Activated CD4-positive, alpha-beta T cell treated with anti-CD3 and anti-CD28 coated beads, Interleukin-2, amount 10 ng/mL, durations not matched to agents 24 days and 14 days (primary cell): ENCODE results near the gene POLA1. TPM values are rescaled to one million over a fixed set of nuclear protein-coding genes. Genes with fewer than 3 reads are reported as not detected.

Experiments used
- DNase-seq: peaks from one replicate; pipeline ENCODE4 v3.0.0; 2022
- H3K27ac Mint-ChIP-seq: one replicate; pipeline ENCODE4 v1.8.0; 2022; ENCODE audit warnings: mild to moderate bottlenecking, mixed read lengths
- H3K27me3 Mint-ChIP-seq: one replicate; pipeline ENCODE4 v1.8.0; 2022; ENCODE audit warnings: mixed read lengths
- H3K36me3 Mint-ChIP-seq: one replicate; pipeline ENCODE4 v1.8.0; 2022; ENCODE audit warnings: low read depth, mild to moderate bottlenecking, mixed read lengths
- H3K4me1 Mint-ChIP-seq: one replicate; pipeline ENCODE4 v1.8.0; 2021; ENCODE audit warnings: mixed read lengths
- H3K4me3 Mint-ChIP-seq: one replicate; pipeline ENCODE4 v1.8.0; 2022; ENCODE audit warnings: mild to moderate bottlenecking, moderate library complexity, mixed read lengths
- H3K9me3 Mint-ChIP-seq: one replicate; pipeline ENCODE4 v1.8.0; 2021; ENCODE audit warnings: mixed read lengths
- intact Hi-C: fragments of 100-400 bp; cut with micrococcal nuclease; formaldehyde crosslinking; loops from one replicate; pipeline ENCODE4 v1.15.1; 2023
- total RNA-seq: library from RNA; stranded (reverse); gene quantifications from 2 replicates; pipeline ENCODE4 v1.2.3, GENCODE V29; 2022

Gene POLA1
- total RNA-seq, 1 donor from 2014 or later, result 42.6 TPM

- no peak overlapping the region for H3K27ac Mint-ChIP-seq
- intact Hi-C loops, result no loop called here
Measured at GRCh38 chrX:24662352-24662751, 31.4 kb upstream of the POLA1 start.

DNA sequence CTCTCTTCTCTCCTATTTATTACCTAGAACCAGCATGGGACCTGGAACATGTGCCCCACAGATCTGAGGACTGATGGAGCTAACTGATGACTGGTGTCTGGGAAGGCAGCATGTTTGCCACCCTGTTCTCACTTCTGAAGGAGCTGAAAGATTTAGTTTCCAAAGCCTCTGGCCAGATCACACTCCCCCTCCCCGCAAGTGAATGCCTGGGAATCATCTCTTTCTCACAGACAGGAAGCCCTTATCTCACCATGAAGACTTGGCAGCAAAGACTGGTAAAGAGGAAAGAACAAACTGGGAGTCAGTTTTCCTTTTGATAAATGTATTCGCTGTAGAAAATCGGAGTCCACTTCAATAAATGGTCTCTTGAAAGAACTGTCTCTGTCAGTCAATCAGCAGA lies 25.6 kb upstream of the POLA1 start:
- no peak for DNase-seq
- peaks cover 5% of the 10 kb centered on the region for H3K27me3 Mint-ChIP-seq
- intact Hi-C loops, result no loop called here
- no peaks in the 10 kb centered on the region for H3K9me3 Mint-ChIP-seq
- H3K4me1 Mint-ChIP-seq, result no peaks in the 10 kb centered on the region
- no peak overlapping the region for H3K27ac Mint-ChIP-seq
- no peaks in the 10 kb centered on the region for H3K36me3 Mint-ChIP-seq
- H3K4me3 Mint-ChIP-seq, result no peak overlapping the region

More at GRCh38 chrX:24662352-24662751, 31.4 kb upstream of the POLA1 start:
- Mint-ChIP-seq H3K27me3 (peaks cover 7% of the 10 kb centered on the region), H3K9me3 (no peaks in the 10 kb centered on the region), H3K4me1 (no peaks in the 10 kb centered on the region), H3K4me3 (no peak overlapping the region), H3K36me3 (no peaks in the 10 kb centered on the region)
- DNase-seq, result no peak

DNA sequence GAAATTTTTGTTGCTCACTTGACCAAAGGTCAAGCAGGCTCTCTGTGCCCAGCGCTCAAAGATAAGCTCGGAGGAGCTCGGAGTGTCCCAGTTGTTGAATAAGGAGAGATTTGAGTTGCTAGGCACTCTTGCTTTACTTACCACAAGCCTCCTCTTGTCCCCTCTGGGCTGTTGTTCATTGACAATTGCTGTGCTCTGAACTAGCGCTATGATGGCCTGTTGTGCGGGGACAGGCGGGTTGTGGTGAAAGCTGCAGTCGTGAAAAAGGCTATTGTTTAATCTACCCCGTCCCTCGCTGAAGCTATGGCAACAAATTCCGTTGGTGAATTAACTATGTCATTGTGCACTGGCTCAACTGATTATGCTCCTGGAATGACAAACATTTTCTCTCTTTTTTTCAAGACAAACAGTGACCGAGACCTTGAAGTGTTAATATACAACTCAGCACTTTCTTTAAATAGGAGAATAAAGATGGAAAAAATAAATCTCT lies 21.0 kb upstream of the POLA1 start:
- no peaks in the 10 kb centered on the region for H3K27me3 Mint-ChIP-seq
- no peaks in the 10 kb centered on the region for H3K36me3 Mint-ChIP-seq
- no peak for DNase-seq
- no peaks in the 10 kb centered on the region for H3K4me1 Mint-ChIP-seq
- H3K4me3 Mint-ChIP-seq, result no peak overlapping the region
- H3K9me3 Mint-ChIP-seq, result no peaks in the 10 kb centered on the region
- no peak overlapping the region for H3K27ac Mint-ChIP-seq
- intact Hi-C loops, result no loop called here

- Mint-ChIP-seq H3K9me3 (no peaks in the 10 kb centered on the region), H3K4me3 (no peak overlapping the region), H3K4me1 (no peaks in the 10 kb centered on the region), H3K27me3 (no peaks in the 10 kb centered on the region), H3K36me3 (no peaks in the 10 kb centered on the region), H3K27ac (no peak overlapping the region)
- intact Hi-C loops, result no loop called here
- no peak for DNase-seq
Measured at GRCh38 chrX:24673424-24673823, 20.3 kb upstream of the POLA1 start.

DNA sequence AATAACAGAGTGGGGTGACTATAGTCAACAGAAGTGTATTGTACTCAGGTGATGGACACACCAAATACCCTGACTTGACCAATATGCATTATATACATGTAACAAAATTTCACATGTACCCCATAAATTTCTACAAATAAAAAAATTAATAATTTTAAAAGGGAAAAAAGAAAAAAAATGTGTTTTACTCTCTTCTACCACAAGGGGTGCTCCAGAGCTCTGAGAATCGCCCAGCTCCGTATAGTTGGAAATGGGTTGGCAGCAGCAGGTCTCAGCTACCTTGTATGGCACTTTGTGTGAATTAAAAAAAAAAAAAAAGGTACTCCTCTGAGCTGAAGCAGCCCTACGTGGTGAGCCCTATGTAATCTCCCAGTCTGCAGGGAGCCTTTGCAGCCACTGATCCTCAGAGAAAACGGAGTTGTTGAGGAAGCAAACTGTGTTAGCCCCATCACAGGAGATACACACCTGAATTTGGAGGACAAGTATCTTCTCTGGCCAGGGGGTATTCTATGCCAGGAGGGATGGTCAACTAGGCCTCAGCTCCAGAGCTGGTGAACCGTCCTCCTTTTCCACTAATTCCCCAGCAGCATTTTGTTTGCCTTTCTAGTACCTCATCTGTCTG lies 17.2 kb upstream of the POLA1 start:
- H3K4me1 Mint-ChIP-seq, result no peaks in the 10 kb centered on the region
- H3K4me3 Mint-ChIP-seq, result no peak overlapping the region
- intact Hi-C loops, result no loop called here
- no peaks in the 10 kb centered on the region for H3K36me3 Mint-ChIP-seq
- no peak overlapping the region for H3K27ac Mint-ChIP-seq
- no peaks in the 10 kb centered on the region for H3K9me3 Mint-ChIP-seq
- DNase-seq, result peak; percentile 55
- peaks cover 4% of the 10 kb centered on the region for H3K27me3 Mint-ChIP-seq

DNA sequence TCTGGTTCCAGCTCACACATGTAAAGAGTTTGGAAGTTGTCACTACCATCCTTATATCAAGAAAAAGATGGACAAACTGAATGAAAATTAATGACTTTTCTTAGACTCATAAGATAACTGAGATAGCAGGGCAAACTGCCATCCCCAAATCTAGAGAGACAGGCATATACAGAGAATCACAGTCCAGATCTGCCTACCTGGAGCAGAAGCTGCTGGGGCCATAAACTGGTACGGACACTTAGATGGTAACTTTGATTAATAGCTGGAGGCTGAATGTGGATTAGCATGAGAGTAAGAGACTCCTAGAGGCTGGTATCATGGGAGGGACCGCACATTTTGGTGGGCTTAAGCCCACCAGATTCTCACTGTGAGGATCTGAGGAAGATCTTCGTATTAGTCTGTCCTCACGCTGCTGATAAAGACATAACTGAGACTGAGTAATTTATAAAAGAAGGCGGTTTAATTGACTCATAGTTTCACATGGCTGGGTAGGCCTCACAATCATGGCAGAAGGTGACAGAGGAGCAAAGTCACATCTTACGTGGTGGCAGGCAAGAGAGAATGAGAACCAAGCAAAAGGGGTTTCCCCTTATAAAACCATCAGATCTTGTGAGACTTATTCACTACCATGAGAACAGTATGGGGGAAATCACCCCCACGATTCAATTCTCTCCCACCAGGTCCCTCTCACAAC lies 10.8 kb upstream of the POLA1 start:
- H3K4me3 Mint-ChIP-seq, result peak overlapping the region; percentile 15
- peaks cover 5% of the 10 kb centered on the region for H3K9me3 Mint-ChIP-seq
- intact Hi-C loops, result loop anchor here (1.0 kb wide), 1 partner anchor 10 kb away; the partner anchor contains the start of gene POLA1
- no peak for DNase-seq
- H3K27ac Mint-ChIP-seq, result peak overlapping the region; percentile 66
- H3K36me3 Mint-ChIP-seq, result no peaks in the 10 kb centered on the region
- peaks cover 10% of the 10 kb centered on the region for H3K4me1 Mint-ChIP-seq
- peaks cover 10% of the 10 kb centered on the region for H3K27me3 Mint-ChIP-seq

DNA sequence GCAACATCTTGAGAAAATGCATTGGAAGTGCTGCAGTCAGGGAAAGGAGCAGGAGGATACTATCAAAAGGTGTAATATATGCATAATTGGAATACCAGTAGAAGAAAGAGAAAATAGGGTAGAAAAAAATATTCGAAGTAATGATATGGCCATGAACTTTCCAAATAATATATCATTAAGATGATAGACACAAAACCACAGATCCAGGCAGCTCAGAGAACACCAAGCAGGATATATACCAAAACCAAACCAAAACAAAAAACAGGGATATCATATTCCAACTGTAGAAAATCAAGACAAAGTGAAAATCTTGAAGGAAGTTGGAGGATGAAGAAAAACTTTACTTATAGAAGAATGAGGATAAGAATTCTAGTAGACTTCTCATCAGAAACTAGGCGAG lies 9.7 kb upstream of the POLA1 start:
- H3K4me1 Mint-ChIP-seq, result peaks cover 10% of the 10 kb centered on the region
- DNase-seq, result no peak
- H3K4me3 Mint-ChIP-seq, result no peak overlapping the region
- peaks cover 5% of the 10 kb centered on the region for H3K9me3 Mint-ChIP-seq
- intact Hi-C loops, result no loop called here
- H3K27ac Mint-ChIP-seq, result no peak overlapping the region
- peaks cover 8% of the 10 kb centered on the region for H3K27me3 Mint-ChIP-seq
- H3K36me3 Mint-ChIP-seq, result no peaks in the 10 kb centered on the region

DNA sequence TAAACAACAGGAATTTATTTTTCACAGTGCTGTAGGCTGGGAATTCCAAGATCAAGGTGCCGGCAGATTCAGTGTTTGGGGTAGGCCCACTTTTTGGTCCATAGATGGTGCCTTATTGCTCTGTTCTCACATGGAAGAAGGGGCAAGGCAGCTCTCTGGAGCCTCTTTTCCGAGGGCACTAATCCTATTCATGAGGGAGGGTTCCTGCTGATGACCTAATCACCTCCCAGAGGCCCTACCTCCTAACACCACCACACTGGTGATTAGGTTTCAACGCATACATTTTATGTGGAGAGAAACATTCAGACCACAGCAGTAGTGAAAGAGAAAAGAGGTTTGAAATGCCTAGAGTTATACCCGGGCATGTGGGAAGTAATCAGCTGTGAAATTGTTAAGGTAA lies 1.4 kb upstream of the POLA1 start:
- Mint-ChIP-seq H3K4me3 (no peak overlapping the region), H3K4me1 (peaks cover 15% of the 10 kb centered on the region), H3K27me3 (peaks cover 2% of the 10 kb centered on the region), H3K9me3 (no peaks in the 10 kb centered on the region), H3K36me3 (peaks cover 9% of the 10 kb centered on the region), H3K27ac (no peak overlapping the region)
- intact Hi-C loops, result loop anchor here (10.0 kb wide), 1 partner anchor 1028 kb away; the partner anchor contains the start of gene PRDX4
- no peak for DNase-seq

DNA sequence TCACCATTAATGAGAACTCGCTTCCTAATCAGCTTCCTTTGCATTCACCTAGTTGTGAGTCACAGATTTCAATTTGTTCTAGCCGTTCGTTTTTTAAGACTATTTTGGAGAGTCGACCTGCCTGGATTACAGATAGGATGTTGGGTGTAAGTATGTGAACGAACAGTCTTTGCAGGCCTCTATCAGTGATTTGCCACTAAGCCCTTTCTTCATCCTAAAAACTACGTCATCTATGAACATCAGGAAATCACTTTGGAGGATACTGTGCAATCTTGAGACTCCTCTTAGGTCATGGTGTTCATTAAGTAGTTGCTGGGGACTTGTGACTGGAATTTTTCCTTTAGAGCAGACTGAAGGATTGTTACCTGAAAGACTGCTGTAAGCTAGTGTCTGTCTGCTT lies 1.1 kb downstream of the POLA1 start:
- H3K27ac Mint-ChIP-seq, result peak overlapping the region; percentile 91
- peaks cover 11% of the 10 kb centered on the region for H3K36me3 Mint-ChIP-seq
- no peaks in the 10 kb centered on the region for H3K9me3 Mint-ChIP-seq
- intact Hi-C loops, result loop anchor here (10.0 kb wide), 1 partner anchor 1030 kb away; the partner anchor contains the start of gene PRDX4
- no peak for DNase-seq
- H3K27me3 Mint-ChIP-seq, result peaks cover 2% of the 10 kb centered on the region
- peak overlapping the region; percentile 91 for H3K4me3 Mint-ChIP-seq
- H3K4me1 Mint-ChIP-seq, result peaks cover 15% of the 10 kb centered on the region

- H3K27ac Mint-ChIP-seq, result no peak overlapping the region
- peaks cover 15% of the 10 kb centered on the region for H3K4me1 Mint-ChIP-seq
- peaks cover 14% of the 10 kb centered on the region for H3K36me3 Mint-ChIP-seq
- intact Hi-C loops, result loop anchor here (10.0 kb wide), 1 partner anchor 1031 kb away; the partner anchor contains the start of gene PRDX4
- no peaks in the 10 kb centered on the region for H3K27me3 Mint-ChIP-seq
- H3K4me3 Mint-ChIP-seq, result no peak overlapping the region
- no peak for DNase-seq
- H3K9me3 Mint-ChIP-seq, result no peaks in the 10 kb centered on the region
Measured at GRCh38 chrX:24696294-24696693, 2.6 kb downstream of the POLA1 start.

DNA sequence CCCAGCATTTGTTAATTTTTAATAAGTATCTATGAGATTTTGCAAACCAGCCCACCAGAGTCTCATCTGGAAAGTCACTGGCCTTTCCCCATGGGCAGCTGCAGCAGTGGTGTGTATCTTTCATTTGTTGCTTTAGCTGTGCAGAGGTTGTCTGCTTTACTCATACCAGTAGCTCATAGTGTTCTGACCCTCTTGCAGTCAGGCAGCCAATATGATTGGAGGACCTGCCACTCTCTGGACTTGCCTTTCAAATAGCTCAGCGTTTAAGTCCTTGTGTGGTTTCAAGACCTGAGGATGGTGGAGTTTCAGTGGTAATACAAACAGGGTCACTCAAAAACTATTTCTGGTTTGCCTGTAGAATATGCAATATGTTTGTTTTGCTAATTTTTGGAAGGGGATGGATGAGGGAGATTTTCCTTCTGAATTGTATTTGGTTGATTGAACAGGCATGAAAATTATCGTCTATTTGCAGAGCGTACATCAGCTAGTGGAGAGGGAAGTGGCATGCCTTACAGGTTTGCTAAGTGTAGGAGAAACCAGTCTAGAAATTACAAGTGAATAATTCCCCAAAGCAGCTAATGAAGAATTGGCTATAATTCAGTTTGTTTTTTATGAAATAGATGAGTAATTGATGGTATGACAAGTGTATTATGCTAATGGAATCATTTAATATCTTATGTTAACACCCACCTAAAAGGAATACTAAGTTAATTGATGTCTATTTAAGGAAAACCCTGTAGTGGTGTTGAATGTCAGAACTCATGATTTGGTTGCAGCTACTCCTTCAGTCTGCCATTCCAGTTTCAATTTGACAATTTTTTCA lies 8.9 kb downstream of the POLA1 start:
- intact Hi-C loops, result no loop called here
- Mint-ChIP-seq H3K4me3 (no peak overlapping the region), H3K36me3 (peaks cover 28% of the 10 kb centered on the region)

GRCh38 chrX:24703185-24703494 lies 9.4 kb downstream of the POLA1 start:
- Mint-ChIP-seq H3K27me3 (no peaks in the 10 kb centered on the region), H3K9me3 (no peaks in the 10 kb centered on the region), H3K4me3 (no peak overlapping the region), H3K4me1 (peaks cover 3% of the 10 kb centered on the region), H3K36me3 (peaks cover 33% of the 10 kb centered on the region), H3K27ac (no peak overlapping the region)
- no peak for DNase-seq
- intact Hi-C loops, result no loop called here

More for the DNA sequence above, 8.9 kb downstream of the POLA1 start:
- no peaks in the 10 kb centered on the region for H3K9me3 Mint-ChIP-seq
- no peak for DNase-seq
- no peak overlapping the region for H3K27ac Mint-ChIP-seq
- no peaks in the 10 kb centered on the region for H3K27me3 Mint-ChIP-seq
- peaks cover 3% of the 10 kb centered on the region for H3K4me1 Mint-ChIP-seq

GRCh38 chrX:24718771-24719170 lies 25.1 kb downstream of the POLA1 start:
- intact Hi-C loops, result no loop called here
- H3K4me3 Mint-ChIP-seq, result no peak overlapping the region
- peaks cover 44% of the 10 kb centered on the region for H3K36me3 Mint-ChIP-seq
- no peaks in the 10 kb centered on the region for H3K27me3 Mint-ChIP-seq
- H3K4me1 Mint-ChIP-seq, result no peaks in the 10 kb centered on the region
- no peaks in the 10 kb centered on the region for H3K9me3 Mint-ChIP-seq
- H3K27ac Mint-ChIP-seq, result no peak overlapping the region
- DNase-seq, result no peak

GRCh38 chrX:24720036-24720435 lies 26.3 kb downstream of the POLA1 start:
- intact Hi-C loops, result no loop called here
- H3K9me3 Mint-ChIP-seq, result no peaks in the 10 kb centered on the region
- H3K27ac Mint-ChIP-seq, result no peak overlapping the region
- H3K36me3 Mint-ChIP-seq, result peaks cover 45% of the 10 kb centered on the region
- H3K4me3 Mint-ChIP-seq, result no peak overlapping the region
- no peak for DNase-seq
- H3K27me3 Mint-ChIP-seq, result no peaks in the 10 kb centered on the region
- H3K4me1 Mint-ChIP-seq, result no peaks in the 10 kb centered on the region
